Brain pericyte (primary cell): ENCODE data around the gene DRD1.
"Not testable (repeated sequence)": the region's sequence is repeated elsewhere in the genome, so short reads cannot be mapped to it uniquely, and the experiment has no call there.

Experiments
- DNase-seq: peaks from one replicate; pipeline ENCODE4 v3.0.0-alpha.2; 2012; ENCODE audit warnings: low read depth, low spot score

The DRD1 gene

GRCh38 chr5:175427762-175428161, 16.2 kb downstream of the DRD1 start:
- DNase-seq, result no peak

GRCh38 chr5:175424594-175424993, 19.4 kb downstream of the DRD1 start:
- not testable (repeated sequence) for DNase-seq

GRCh38 chr5:175422058-175422457, 21.9 kb downstream of the DRD1 start:
- no peak for DNase-seq

GRCh38 chr5:175420383-175420782, 23.6 kb downstream of the DRD1 start:
- DNase-seq, result no peak

- DNase-seq, result no peak
Observed at GRCh38 chr5:175418251-175418650, 25.7 kb downstream of the DRD1 start.

- DNase-seq, result no peak
Observed at GRCh38 chr5:175417384-175417783, 26.6 kb downstream of the DRD1 start.

- no peak for DNase-seq
Observed at GRCh38 chr5:175415303-175415702, 28.7 kb downstream of the DRD1 start.

GRCh38 chr5:175410926-175411325, 33.1 kb downstream of the DRD1 start:
- no peak for DNase-seq

GRCh38 chr5:175406300-175406699, 37.7 kb downstream of the DRD1 start:
- no peak for DNase-seq

- DNase-seq, result not testable (repeated sequence)
Observed at GRCh38 chr5:175397590-175398297, 46.2 kb downstream of the DRD1 start.

- DNase-seq, result not testable (repeated sequence)
Observed at GRCh38 chr5:175395430-175395829, 48.6 kb downstream of the DRD1 start.

GRCh38 chr5:175394601-175395000, 49.4 kb downstream of the DRD1 start:
- no peak for DNase-seq

GRCh38 chr5:175393897-175394296, 50.1 kb downstream of the DRD1 start:
- no peak for DNase-seq

- DNase-seq, result no peak
Observed at GRCh38 chr5:175392236-175392635, 51.7 kb downstream of the DRD1 start.

GRCh38 chr5:175390352-175391083, 53.5 kb downstream of the DRD1 start:
- DNase-seq, result no peak
